Ovary (tissue), 9 donors: ENCODE measurements around the gene DENND2A. TPM values are rescaled to one million over a fixed set of nuclear protein-coding genes. Genes with fewer than 3 reads are reported as not detected.
A peak's percentile ranks its signal among the peaks of the same experiment; 100 is the strongest.
"Not testable (repeated sequence)": the region's sequence is repeated elsewhere in the genome, so short reads cannot be mapped to it uniquely, and the experiment has no call there.

Source experiments
- DNase-seq, 5 donors: peaks; one replicate each; pipeline ENCODE4 v3.0.0-alpha.2; 2019 to 2020
- H3K27ac ChIP-seq, 2 donors: fragments of 200-600 bp; one replicate each; pipeline versions ENCODE4 v1.5.1 to v1.8.0; 2019 to 2022
- H3K27me3 ChIP-seq: fragments of 200-600 bp; one replicate; pipeline ENCODE4 v1.8.0; 2022
- H3K36me3 ChIP-seq: fragments of 200-600 bp; sonication (generic); one replicate; pipeline ENCODE4 v1.5.1; 2019
- H3K4me1 ChIP-seq: one replicate; pipeline ENCODE4 v1.8.1; 2013; ENCODE audit warnings: mild to moderate bottlenecking, moderate library complexity; ENCODE audit not compliant: insufficient read depth
- H3K4me3 ChIP-seq: fragments of 200-600 bp; sonication (generic); one replicate; pipeline ENCODE4 v1.5.1; 2017
- H3K9me3 ChIP-seq, 2 donors: fragments of 200-600 bp in 1 of 2; sonication (generic) in 1 of 2; one replicate each; pipeline versions ENCODE4 v1.5.1 to v1.8.1; 2013 to 2019; ENCODE audit warnings: mild to moderate bottlenecking in 1 of 2, moderate library complexity in 1 of 2
- CTCF ChIP-seq, 3 donors: fragments of 450-650 bp in 2 of 3; fragments of 200-600 bp in 1 of 3; IDR thresholded peaks; one replicate each; pipeline versions ENCODE4 v1.5.1 to v1.8.0; 2016 to 2022; ENCODE audit warnings: antibody characterized with exemption in 3 of 3, mild to moderate bottlenecking in 1 of 3
- EP300 ChIP-seq: sonication (generic); formaldehyde crosslinking; IDR thresholded peaks from one replicate; pipeline ENCODE4 v1.6.1; 2017; ENCODE audit warnings: antibody characterized with exemption
- POLR2A ChIP-seq: fragments of 450-650 bp; IDR thresholded peaks from one replicate; pipeline ENCODE4 v1.6.1; 2017; ENCODE audit warnings: antibody characterized with exemption, mild to moderate bottlenecking, moderate library complexity
- WGBS, 3 donors: extraction: QIAGEN DNeasy Blood & Tissue Kit in 1 of 3; methylation state at CpG; one replicate each; pipeline versions ENCODE4 v1.1.5 to v1.1.7; 2013 to 2017; 5-methylcytosine and 5-hydroxymethylcytosine counted together
- intact Hi-C, 4 donors: fragments of 100-400 bp; cut with DNase I; formaldehyde crosslinking; loops; one replicate each; pipeline versions ENCODE4 v1.11.0 to v1.15.1; 2022 to 2023
- polyA plus RNA-seq, 2 donors: library from polyadenylated mRNA; stranded (reverse); fragments of 200-250 nt in 1 of 2; fragments of 350-450 nt in 1 of 2; fragmentation: Illumina TruSeq in 1 of 2; extraction: RNeasy Lipid Tissue Mini Kit (QIAGEN cat#74804) in 1 of 2; gene quantifications; one replicate each; pipeline ENCODE4 v1.2.3, GENCODE V29; 2013 to 2014
- total RNA-seq, 7 donors: library from RNA; depleted of rRNA in 2 of 7; stranded (reverse); fragments of >200 nt in 2 of 7; fragmentation: NEBNext Ultra II Directional in 3 of 7; extraction: Animal tissue kit (Norgen Biotek cat#: 25700) in 3 of 7; gene quantifications; one replicate each; pipeline versions ENCODE4 v1.1.0 to v1.2.4, GENCODE V29; 2016 to 2023
- donor health status: DM: no; HTN: no; CAD: no; lungs with moderate emphysema.
- donor health status: DM: no; HTN: no; CAD: no.
- donor health status: Bipolar disorder and iron deficiency.
- donor health status: DM: yes; HTN: yes; CAD: no.
- donor health status: DM: no; HTN: no; CAD: no.
- donor health status: DM: yes; HTN: yes; CAD: no.

Gene DENND2A
- total and polyA plus RNA-seq, 9 donors = 9.8 to 61.8 (median 36.1) TPM

- WGBS, 3 donors = 76 to 80% (median 78%) methylated on average over 18 of the region's 18 CpGs
- Histone ChIP-seq H3K36me3 (no peaks in the 10 kb centered on the region), H3K4me3 (no peak overlapping the region), H3K27ac (peak overlapping the region in 1 of 2 donors; percentile 4), H3K9me3 (no peaks in the 10 kb centered on the region), H3K4me1 (peaks cover 12% of the 10 kb centered on the region), H3K27me3 (no peaks in the 10 kb centered on the region)
- DNase-seq = peak in 2 of 5 donors; percentile 29 to 34
- TF ChIP-seq EP300 = no peak
- intact Hi-C loops = no loop called here
Measured at GRCh38 chr7:140540136-140540777, 100.4 kb downstream of the DENND2A start.

- Histone ChIP-seq H3K27me3 (no peaks in the 10 kb centered on the region), H3K9me3 (no peaks in the 10 kb centered on the region), H3K27ac (no peak overlapping the region), H3K36me3 (no peaks in the 10 kb centered on the region), H3K4me3 (no peak overlapping the region), H3K4me1 (peaks cover 14% of the 10 kb centered on the region)
- no peak for DNase-seq
- WGBS, 3 donors = 89 to 92% (median 91%) methylated on average over 18 of the region's 18 CpGs
- intact Hi-C loops = no loop called here
- TF ChIP-seq POLR2A = no peak
- no peak for TF ChIP-seq CTCF (IDR thresholded peaks at IDR 0.05)
Measured at GRCh38 chr7:140539461-140539860, 101.2 kb downstream of the DENND2A start.

DNA sequence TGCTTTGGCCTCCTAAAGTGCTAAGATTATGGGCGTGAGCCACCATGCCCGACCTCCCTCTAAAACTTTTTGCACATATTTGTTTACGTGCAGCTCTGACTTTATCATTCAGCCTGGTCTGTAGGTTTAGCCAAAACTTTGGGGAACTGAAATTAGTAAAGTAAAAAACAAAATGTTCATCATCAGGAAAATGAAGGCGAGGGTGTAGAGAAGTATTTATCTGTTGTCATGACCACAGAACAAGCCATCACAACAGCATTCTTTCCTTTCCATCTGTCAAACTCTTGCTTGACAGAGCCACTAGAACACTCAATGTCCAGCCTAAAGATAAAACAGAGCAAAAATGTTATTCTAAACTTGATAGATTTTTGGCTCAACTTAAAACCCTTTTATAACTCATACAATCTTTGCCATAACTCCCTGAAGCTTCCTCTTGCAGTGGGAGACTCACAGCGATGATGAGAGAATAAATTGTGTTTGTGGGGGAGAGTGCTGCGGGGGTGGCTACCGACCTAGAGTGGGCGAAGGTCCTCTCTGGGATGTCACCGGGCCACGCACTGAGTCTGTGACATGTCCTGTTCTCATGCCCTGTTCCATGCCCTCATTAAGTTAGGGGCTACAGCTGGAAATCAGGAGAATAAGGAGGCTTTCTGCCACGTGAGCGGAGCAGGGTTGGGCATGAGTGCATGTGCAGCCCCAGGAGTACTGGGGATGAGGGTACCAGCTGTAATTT is 102.7 kb downstream of the DENND2A start:
- no peaks in the 10 kb centered on the region for H3K36me3 ChIP-seq
- intact Hi-C loops = no loop called here
- 34 to 59% (median 53%) methylated on average over 12 of the region's 12 CpGs for WGBS, 3 donors
- no peak overlapping the region for H3K27ac ChIP-seq
- H3K27me3 ChIP-seq = no peaks in the 10 kb centered on the region
- H3K4me1 ChIP-seq = peaks cover 17% of the 10 kb centered on the region
- TF ChIP-seq POLR2A (no peak), EP300 (no peak)
- no peak for DNase-seq
- no peak overlapping the region for H3K4me3 ChIP-seq
- H3K9me3 ChIP-seq = no peaks in the 10 kb centered on the region

GRCh38 chr7:140534743-140535142 is 105.9 kb downstream of the DENND2A start:
- TF ChIP-seq EP300 (no peak), CTCF (IDR thresholded peaks at IDR 0.05) (no peak), POLR2A (no peak)
- no peak overlapping the region for H3K27ac ChIP-seq
- no peaks in the 10 kb centered on the region for H3K36me3 ChIP-seq
- no peak overlapping the region for H3K4me3 ChIP-seq
- peaks cover 5% of the 10 kb centered on the region for H3K4me1 ChIP-seq
- no peaks in the 10 kb centered on the region for H3K9me3 ChIP-seq
- peak in 2 of 5 donors; percentile 34 to 58 for DNase-seq
- intact Hi-C loops = no loop called here
- H3K27me3 ChIP-seq = no peaks in the 10 kb centered on the region
- 15 to 45% (median 38%) methylated on average over 3 of the region's 3 CpGs for WGBS, 3 donors

- Histone ChIP-seq H3K27me3 (no peaks in the 10 kb centered on the region), H3K4me3 (no peak overlapping the region), H3K9me3 (no peaks in the 10 kb centered on the region), H3K4me1 (peaks cover 5% of the 10 kb centered on the region), H3K27ac (no peak overlapping the region), H3K36me3 (no peaks in the 10 kb centered on the region)
- intact Hi-C loops = no loop called here
- 13 to 53% (median 19%) methylated on average over 13 of the region's 13 CpGs for WGBS, 3 donors
- TF ChIP-seq CTCF (IDR thresholded peaks at IDR 0.05) = no peak
- TF ChIP-seq EP300 = no peak
- no peak for TF ChIP-seq POLR2A
- peak in 4 of 5 donors; percentile 48 to 81 (median 52) for DNase-seq
Measured at GRCh38 chr7:140533394-140533872, 107.2 kb downstream of the DENND2A start.

DNA sequence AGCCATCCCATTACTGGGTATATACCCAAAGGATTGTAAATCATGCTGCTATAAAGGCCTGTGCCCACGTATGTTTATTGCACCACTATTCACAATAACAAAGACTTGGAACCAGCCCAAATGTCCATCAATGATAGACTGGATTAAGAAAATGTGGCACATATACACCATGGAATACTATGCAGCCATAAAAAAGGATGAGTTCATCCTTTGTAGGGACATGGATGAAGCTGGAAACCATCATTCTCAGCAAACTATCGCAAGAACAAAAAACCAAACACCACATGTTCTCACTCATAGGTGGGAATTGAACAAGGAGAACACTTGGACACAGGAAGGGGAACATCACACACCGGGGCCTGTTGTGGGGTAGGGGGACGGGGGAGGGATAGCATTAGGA is 111.2 kb downstream of the DENND2A start:
- H3K4me1 ChIP-seq, H3K4me3 ChIP-seq, H3K27me3 ChIP-seq, intact Hi-C loops, H3K27ac ChIP-seq, H3K9me3 ChIP-seq, DNase-seq, H3K36me3 ChIP-seq: not testable (repeated sequence)
- 92 to 94% (median 93%) methylated on average over 4 of the region's 4 CpGs for WGBS, 3 donors
